Stimulated activated CD8-positive, alpha-beta memory T cell treated with anti-CD3 and anti-CD28 coated beads, Interleukin-15, amount 100 ng/mL, for 24 hours (primary cell): ENCODE results near the gene PRMT2.
"Not testable (repeated sequence)": the region's sequence is repeated elsewhere in the genome, so short reads cannot be mapped to it uniquely, and the experiment has no call there.

Source experiments
- DNase-seq: peaks from one replicate; pipeline ENCODE4 v3.0.0-alpha.2; 2020; ENCODE audit warnings: low read depth

PRMT2 gene

DNA sequence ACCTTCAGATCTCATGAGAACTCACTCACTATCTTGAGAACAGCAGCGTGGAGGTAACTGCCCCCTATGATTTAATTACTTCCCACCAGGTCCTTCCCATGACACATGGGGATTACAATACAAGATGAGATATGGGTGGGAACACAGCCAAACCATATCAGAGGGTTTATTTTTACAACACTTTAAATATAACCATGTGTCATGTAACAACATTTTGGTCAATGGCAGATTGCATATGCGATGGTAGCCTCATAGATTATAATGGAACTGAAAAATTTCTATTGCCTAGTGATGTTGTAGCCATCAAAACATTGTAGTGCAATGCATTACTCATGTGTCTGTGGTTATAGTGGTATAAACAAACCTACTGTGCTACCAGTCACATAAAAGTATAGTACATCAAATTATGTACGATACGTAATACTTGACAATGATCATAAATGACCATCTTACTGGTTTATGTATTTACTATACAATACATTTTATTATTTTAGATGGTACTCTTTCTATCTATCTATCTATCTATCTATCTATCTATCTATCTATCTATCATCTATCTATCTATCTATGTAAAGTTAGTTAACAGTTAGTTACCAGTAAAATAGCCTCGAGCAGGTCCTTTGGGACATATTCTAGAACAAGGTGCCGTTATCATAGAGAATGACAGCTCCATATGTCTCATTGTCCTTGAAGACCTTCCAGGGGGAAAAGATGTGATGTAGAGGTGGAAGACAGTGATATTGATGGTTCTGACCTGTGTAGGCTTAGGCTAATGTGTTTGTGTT lies 18.0 kb upstream of the PRMT2 start:
- DNase-seq = no peak

DNA sequence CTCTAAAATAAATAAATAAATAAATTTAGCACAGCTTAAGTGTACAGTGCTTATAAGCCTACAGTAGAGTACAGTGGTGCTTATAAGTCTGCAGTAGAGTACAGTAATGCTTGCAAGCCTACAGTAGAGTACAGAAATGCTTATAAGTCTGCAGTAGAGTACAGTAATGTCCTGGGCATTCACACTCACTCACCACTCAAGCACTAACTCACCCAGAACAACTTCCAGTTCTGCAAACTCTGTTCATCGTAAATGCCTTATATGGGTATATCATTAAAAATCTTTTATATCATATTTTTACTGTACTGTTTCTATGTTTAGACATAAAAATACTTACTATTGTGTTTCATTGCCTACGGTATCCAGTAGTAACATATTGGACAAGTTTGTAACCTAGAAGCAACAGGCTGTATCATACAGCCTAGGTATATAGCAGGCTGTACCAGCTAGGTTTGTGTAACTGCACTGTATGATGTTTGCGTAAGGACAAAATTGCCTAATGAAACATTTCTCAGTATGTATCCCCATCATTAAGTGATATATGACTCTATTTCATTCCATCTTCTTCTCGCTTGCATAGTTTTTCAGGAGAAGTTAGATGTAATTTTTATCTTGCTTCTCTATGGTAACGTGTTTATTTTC lies 16.6 kb upstream of the PRMT2 start:
- DNase-seq = no peak

- no peak for DNase-seq
These were observed 15.6 kb upstream of the PRMT2 start for GRCh38 chr21:46619846-46620245.

- no peak for DNase-seq
These were observed 14.6 kb upstream of the PRMT2 start for GRCh38 chr21:46620846-46621245.

- no peak for DNase-seq
These were observed 13.9 kb upstream of the PRMT2 start for GRCh38 chr21:46621457-46622182.

GRCh38 chr21:46622226-46622625 lies 13.2 kb upstream of the PRMT2 start:
- no peak for DNase-seq

DNA sequence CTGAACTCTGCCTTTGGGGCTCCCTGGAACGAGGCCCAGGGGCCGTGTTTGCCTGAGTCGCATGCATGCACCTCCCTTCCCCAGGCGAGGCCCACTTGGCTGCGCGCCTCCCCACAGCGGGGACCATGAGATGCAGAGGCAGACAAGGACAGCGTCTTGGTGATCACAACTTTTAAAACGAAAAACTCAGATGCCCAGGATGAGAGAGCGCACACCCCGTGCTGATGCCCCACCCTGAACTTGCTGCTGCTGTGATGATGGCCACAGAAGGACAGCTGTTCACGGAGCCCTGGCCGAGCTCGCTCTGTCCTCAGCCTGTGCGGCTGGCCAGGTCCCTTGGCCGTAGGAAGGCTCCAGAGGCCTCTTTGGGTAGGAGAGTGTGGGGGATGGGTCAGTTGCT lies 11.4 kb upstream of the PRMT2 start:
- DNase-seq = no peak

GRCh38 chr21:46625759-46626158 lies 9.7 kb upstream of the PRMT2 start:
- no peak for DNase-seq

- no peak for DNase-seq
These were observed 8.9 kb upstream of the PRMT2 start for GRCh38 chr21:46626536-46626935.

- no peak for DNase-seq
These were observed 8.4 kb upstream of the PRMT2 start for GRCh38 chr21:46626975-46627501.

DNA sequence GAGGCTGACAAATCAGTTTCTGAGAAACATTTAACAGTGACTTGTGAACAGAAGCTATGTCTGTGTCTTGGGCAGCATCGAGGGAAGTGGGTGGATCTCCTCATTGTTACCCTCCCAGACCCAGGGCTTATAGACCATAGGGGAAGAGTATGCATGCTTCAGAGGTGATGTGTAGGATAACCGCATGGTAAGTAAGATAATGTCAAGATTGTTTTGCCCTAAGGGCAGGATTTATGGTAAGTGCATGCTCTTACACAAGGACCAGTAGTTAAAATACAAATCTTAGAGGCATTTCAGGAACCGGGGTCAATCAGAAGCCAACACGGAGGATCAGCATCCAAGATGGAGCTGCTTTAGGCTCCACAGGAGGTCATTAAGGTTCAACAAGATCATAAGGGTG lies 7.7 kb upstream of the PRMT2 start:
- no peak for DNase-seq

- DNase-seq = no peak
These were observed 6.6 kb upstream of the PRMT2 start for GRCh38 chr21:46628868-46629267.

- not testable (repeated sequence) for DNase-seq
These were observed 4.6 kb upstream of the PRMT2 start for GRCh38 chr21:46630915-46631314.

DNA sequence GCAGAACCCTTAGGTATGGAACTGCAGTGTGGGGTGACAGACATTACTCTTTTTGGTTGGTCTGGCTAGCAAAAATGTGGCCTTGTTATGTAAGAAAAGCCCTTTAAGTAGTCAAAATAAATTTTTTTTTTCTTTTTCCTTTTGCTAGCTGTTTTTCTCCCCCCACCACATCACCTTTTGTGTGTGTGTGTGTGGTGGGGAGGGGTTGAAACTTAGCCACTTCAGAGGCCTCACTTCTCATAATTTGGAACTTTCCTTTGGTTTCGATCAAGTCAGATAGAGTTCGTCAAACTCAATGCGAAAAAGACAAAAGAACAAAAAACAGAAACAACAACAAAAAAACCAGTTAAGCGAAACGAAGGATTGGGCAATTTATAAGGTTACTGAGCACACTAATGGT lies 1.9 kb upstream of the PRMT2 start:
- no peak for DNase-seq

GRCh38 chr21:46634427-46634826 lies 1.0 kb upstream of the PRMT2 start:
- no peak for DNase-seq

DNA sequence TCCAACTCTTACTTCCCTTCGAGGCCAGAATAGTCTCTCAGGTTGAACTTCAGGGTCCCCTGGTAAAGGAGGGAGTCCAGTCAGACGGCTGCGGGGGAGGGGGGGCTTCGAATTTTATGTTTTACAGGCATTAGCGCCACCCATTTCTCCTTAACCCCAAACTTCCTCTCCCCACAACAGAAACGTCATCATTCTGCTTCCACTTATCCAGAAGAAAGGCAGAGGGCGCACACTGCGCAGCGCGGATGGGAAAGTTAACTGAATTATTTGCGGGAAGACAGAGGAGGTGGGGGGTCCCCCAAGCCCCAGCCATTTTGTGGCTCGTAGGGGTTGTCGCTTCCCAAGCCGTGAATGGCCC lies 529 bp upstream of the PRMT2 start:
- DNase-seq = no peak

- DNase-seq = no peak
These were observed 673 bp downstream of the PRMT2 start for GRCh38 chr21:46636181-46636512.

DNA sequence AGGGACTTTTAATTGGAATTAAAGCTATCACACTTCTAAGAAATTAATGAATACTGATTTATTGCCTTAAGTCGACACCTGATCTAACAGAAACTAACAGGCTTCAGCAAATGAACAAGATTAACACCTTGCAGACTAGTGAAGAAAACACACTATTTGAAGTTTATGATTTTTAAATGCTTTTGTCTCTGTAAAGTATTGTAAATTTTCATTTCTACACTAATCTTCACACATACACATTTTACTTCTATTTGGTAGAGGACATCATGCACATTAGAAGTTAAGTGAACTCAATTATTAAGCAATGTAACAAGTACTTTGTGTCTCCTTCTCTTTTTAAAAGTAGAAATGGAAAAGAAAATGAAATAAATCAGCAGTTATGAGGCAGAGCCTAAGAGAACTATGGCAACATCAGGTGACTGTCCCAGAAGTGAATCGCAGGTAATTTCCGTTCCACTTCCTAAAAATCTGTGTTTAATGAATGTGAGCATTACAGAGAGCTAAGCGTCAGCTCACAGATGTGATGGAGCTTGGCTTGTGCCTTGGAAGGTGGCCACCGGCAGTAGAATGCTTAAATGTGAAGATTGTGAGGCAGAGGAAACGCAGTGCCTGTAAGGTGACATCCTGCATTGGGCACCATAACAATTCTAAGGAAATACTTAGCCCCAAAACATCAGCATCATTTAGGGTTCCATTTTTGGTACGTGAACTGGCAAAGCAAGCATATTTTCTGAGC lies 1.2 kb downstream of the PRMT2 start:
- no peak for DNase-seq

DNA sequence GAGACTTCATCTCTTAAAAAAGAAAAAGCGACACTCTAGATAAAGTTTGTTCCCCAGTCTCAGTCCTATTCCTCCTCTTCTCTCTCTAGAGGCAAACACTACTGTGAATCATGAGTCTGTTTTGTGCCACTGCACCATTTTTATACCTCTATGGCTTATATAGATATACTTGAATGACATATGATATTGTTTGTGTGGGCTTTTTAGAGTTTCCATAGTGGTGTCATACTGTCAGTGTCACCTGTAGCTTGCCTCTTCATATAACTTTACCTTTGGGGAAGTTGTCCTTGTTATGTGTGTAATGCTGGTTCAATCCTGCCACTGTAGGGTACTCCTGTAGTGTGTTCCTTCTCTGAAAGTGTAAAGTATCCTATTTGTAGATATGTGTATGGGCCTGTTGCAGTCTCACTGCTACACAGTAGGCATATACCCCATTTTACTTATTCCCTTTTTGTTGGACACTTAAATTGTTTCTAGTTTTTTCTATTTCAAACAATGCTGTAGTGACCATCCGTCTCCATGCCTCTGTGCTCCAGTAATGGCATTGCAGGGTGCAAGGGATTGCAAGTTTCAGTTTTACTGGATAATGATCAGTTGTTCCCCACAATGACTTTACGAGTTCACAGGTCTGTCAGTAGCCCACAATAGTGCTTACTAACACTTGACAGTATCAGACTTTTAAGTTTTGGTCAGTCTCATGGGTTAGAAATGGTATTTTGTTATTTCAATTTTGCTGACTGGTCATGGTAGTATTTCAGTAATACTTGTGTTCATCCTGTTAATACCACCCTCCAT lies 2.7 kb downstream of the PRMT2 start:
- no peak for DNase-seq

GRCh38 chr21:46639489-46640386 lies 4.3 kb downstream of the PRMT2 start:
- DNase-seq = no peak

DNA sequence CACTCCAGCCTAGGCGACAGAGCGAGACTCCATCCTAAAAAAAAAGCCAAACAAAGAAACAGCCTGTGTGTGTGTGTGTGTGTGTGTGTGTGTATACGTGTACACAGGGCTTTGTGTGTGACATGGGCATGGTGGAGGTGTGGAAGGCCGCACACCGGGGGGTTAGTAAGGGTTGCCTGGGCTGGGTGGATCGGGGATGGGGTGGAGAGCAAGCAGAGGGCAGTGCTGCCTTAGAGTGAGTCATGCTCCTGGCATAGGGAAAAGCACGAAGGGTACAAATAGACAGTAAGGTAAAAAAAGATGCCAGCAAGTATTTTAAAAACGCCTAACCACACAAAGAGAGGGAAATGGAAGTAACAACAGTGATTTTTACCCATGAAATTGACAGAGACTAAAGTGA lies 6.2 kb downstream of the PRMT2 start:
- DNase-seq = no peak
